DMS 273 (cell line): ENCODE results near the gene KPNA2.
"Not testable (repeated sequence)": the region's sequence is repeated elsewhere in the genome, so short reads cannot be mapped to it uniquely, and the experiment has no call there.

Experiments
- DNase-seq: peaks from one replicate; lab custom pipeline; 2025; ENCODE audit not compliant: unreplicated experiment; lab: John Stamatoyannopoulos, UW

KPNA2 gene

GRCh38 chr17:68019675-68020408 is 15.7 kb upstream of the KPNA2 start:
- DNase-seq, result peak; percentile 98

DNA sequence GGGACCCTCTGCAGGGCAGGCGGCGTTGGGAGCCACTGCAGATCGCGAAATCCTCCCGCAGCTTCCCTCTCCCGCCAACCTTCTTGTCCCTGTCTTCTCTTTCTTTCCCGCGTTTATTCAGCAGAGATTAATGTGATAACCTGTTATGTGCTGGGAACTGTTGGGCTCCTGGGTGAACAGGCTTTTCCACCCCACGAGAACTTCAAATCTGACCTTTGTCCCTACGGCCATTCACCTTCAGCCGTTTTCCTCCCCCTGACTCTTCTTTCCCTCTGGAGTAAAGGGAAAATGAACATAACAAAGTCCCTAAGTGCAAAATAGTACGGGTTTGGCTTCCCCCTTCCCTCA is 15.2 kb upstream of the KPNA2 start:
- DNase-seq, result no peak

- not testable (repeated sequence) for DNase-seq
Measured at GRCh38 chr17:68020791-68021190, 14.7 kb upstream of the KPNA2 start.

- no peak for DNase-seq
Measured at GRCh38 chr17:68021963-68022362, 13.6 kb upstream of the KPNA2 start.

DNA sequence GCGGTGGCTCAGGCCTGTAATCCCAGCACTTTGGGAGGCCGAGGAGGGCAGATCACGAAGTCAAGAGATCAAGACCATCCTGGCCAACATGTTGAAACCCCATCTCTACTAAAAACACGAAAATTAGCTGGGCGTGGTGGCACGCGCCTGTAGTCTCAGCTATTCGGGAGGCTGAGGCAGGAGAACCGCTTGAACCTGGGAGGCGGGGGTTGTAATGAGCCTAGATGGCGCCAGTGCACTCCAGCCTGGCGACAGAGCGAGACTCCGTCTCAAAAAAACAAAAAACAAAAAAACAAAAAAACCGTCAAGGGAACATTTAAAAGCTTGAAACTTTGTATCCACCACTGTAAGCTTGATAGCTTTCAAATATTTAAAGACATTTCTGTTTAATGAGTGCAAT is 13.0 kb upstream of the KPNA2 start:
- DNase-seq, result not testable (repeated sequence)

GRCh38 chr17:68029512-68030215 is 5.9 kb upstream of the KPNA2 start:
- peak; percentile 43 for DNase-seq

- peak; percentile 78 for DNase-seq
Measured at GRCh38 chr17:68033636-68034451, 1.7 kb upstream of the KPNA2 start.

DNA sequence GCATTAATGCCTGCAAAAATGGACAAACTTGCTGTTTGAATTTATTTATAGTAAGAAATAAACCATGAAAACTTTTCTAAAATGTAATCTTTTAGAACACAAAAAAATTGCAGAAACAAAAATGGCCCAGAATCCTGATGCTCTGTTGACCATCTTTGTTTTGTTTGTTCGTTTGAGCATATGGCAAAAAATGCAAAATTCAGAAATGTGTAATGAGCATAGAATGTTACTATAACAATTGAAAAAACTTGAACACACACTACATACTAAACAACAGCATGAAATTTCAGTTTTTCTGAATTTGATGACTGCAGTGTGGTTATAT is 1.1 kb upstream of the KPNA2 start:
- no peak for DNase-seq

- DNase-seq, result peak; percentile 100
Measured at GRCh38 chr17:68035131-68035522, 408 bp upstream of the KPNA2 start.

DNA sequence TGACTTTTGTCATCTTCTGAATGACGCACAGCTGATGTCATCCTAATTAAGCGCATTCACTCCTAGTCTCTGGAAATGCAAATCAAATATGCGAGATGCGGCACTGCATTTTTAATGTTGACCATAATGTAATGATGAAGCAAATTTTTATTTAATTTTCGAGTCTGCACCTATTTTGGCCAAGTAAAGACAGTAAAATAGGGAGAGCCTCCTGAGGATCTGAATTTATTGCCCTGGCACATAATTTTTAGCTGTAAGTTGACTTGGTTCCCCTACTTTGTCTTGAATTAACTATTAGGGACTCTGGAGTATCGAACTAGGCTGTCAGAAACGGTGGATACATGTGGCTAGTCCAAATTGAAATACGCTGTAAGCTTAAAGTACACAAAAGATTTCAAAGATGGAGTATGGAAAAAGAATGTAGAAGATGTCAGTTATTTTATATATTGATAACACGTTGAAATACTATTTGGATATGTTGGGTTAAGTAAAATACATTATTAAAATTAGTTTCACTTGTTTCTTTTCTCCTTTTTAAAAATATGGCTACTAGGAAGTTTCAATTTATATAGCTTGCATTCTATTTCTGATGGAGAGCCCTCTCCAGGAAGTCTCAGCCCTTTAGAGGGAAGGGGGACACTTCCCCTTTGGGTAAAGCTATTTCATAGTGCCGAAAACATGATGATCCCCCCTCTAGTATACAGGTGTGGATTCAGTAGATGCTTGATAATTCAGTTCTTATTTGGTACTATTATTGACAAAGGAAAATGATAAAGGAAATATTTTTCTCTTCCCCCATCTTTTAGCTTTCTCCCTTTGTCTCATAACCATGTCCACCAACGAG is 991 bp downstream of the KPNA2 start:
- DNase-seq, result no peak

GRCh38 chr17:68047153-68047846 is 11.8 kb downstream of the KPNA2 start:
- DNase-seq, result no peak

DNA sequence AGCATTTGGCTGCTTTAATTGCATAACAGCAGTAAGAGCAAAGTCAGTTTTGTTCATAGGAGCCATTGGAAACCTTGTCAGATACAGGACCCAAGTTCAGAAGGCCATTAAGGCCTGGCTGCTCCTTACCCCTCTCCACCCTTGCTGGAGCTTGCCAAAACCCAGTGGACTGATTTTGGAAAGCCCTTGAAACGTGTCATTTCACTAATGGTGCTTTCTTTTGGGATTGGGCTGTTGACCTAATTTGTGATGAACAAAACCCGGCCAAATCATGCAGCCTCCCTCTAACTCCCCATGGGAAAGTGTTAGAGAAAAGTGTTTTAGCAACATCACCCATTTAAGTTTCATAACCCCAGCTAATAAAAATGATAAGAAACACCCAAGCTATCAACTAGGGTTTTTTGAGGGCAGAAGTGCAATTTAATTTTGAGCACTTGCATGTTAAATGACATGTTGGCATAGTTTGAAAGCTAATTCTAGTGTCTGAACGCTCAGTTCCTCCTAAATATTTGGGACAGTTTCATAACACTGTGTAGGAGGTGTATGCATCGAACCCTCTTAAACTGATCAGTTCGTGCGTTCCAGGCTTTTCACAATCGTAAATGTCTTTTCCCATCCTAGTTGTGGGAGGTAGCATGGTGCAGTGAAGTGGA is 12.5 kb downstream of the KPNA2 start:
- DNase-seq, result peak; percentile 16

DNA sequence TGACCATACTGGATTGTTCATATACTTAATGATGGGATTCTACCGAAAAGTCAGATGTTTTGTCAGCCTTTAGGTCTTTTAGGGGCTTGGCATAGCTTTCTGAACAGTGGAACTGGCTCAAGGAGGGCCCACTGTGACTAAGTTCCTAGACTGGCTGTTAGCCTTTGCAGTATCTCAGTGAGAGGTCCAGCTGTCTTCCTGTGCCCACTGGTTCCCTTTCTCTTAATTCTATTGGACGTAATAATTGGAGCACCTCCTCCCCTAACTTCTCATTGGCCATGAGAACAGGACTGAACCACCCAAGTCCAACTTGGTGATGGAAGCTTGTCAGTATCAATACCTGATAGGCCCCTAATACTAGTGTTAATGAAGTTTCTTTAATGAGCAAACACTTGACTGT is 13.5 kb downstream of the KPNA2 start:
- DNase-seq, result peak; percentile 53

DNA sequence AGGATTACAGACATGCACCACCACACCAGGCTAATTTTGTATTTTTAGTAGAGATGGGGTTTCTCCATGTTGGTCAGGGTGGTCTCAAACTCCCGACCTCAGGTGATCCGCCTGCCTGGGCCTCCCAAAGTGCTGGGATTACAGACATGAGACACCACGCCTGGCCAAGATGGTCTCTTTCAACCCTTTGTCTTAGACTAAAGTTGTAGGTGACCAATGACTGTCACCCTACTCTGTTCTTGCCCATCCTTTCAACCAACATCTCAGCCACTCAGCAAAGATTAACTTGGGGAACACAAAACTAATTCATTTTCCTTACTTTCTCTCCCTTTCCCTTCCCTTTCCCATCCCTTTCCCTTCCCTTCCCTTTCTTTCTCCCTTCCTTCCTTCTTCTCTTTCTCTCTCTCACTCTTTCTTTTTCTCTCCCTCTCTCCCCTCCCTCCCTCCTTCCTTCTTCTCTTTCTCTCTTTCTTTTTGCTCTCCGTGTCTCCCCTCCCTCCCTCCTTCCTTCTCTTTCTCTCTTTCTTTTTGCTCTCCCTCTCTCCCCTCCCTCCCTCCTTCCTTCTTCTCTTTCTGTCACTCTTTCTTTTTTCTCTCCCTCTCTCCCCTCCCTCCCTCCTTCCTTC is 14.4 kb downstream of the KPNA2 start:
- not testable (repeated sequence) for DNase-seq

DNA sequence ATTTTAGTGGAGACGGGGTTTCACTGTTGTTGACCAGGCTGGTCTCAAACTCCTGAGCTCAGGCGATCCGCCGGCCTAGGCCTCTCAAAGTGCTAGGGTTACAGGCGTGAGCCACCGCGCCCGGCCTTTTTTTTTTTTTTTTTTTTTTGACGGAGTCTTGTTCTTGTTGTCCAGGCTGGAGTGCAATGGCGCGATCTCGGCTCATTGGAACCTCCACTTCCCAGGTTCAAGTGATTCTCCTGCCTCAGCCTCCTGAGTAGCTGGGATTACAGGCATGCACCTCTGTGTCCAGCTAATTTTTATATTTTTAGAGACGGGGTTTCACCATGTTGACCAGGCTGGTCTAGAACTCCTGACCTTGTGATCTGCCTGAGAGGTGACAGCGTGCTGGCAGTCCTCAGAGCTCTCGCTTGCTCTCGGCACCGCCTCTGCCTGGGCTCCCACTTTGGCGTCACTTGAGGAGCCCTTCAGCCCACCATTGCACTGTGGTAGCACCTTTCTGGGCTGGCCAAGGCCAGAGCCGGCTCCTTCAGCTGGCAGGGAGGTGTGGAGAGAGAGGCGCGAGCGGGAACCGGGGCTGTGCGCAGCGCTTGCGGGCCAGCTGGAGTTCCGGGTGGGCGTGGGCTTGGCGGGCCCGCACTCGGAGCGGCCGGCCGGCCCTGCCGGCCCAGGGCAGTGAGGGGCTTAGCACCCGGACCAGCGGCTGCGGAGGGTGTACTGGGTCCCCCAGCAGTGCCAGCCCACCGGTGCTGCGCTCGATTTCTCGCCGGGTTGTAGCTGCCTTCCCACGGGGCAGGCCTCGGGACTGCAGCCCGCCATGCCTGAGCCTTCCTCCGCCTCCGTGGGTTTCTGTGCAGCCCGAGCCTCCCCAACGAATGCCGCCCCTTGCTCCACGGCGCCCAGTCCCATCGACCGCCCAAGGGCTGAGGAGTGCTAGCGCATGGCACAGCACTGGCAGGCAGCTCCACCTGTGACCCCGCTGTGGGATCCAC is 16.1 kb downstream of the KPNA2 start:
- DNase-seq, result not testable (repeated sequence)

- DNase-seq, result no peak
Measured at GRCh38 chr17:68052810-68053209, 17.3 kb downstream of the KPNA2 start.

GRCh38 chr17:68053231-68054013 is 17.9 kb downstream of the KPNA2 start:
- no peak for DNase-seq
